ENCODE data around the gene PTPN14.
"Not testable (repeated sequence)": the region's sequence is repeated elsewhere in the genome, so short reads cannot be mapped to it uniquely, and the experiment has no call there.

The PTPN14 gene

GRCh38 chr1:214540324-214540723, 11.1 kb downstream of the PTPN14 start:
- DNase-seq: no peak

GRCh38 chr1:214538496-214538895, 12.9 kb downstream of the PTPN14 start:
- DNase-seq: no peak

- no peak for DNase-seq
Measured at GRCh38 chr1:214537872-214538473, 13.4 kb downstream of the PTPN14 start.

- no peak for DNase-seq
Measured at GRCh38 chr1:214537219-214537618, 14.2 kb downstream of the PTPN14 start.

- no peak for DNase-seq
Measured at GRCh38 chr1:214532070-214532469, 19.3 kb downstream of the PTPN14 start.

- no peak for DNase-seq
Measured at GRCh38 chr1:214525535-214526019, 25.8 kb downstream of the PTPN14 start.

GRCh38 chr1:214524824-214525223, 26.6 kb downstream of the PTPN14 start:
- no peak for DNase-seq

GRCh38 chr1:214523124-214523824, 28.1 kb downstream of the PTPN14 start:
- DNase-seq: no peak

GRCh38 chr1:214521458-214521857, 29.9 kb downstream of the PTPN14 start:
- DNase-seq: not testable (repeated sequence)

GRCh38 chr1:214520544-214521165, 30.7 kb downstream of the PTPN14 start:
- no peak for DNase-seq

- no peak for DNase-seq
Measured at GRCh38 chr1:214518361-214518760, 33.0 kb downstream of the PTPN14 start.

GRCh38 chr1:214516434-214517326, 34.7 kb downstream of the PTPN14 start:
- DNase-seq: no peak

- DNase-seq: no peak
Measured at GRCh38 chr1:214515544-214516433, 35.6 kb downstream of the PTPN14 start.

- DNase-seq: no peak
Measured at GRCh38 chr1:214514819-214515383, 36.5 kb downstream of the PTPN14 start.

GRCh38 chr1:214514032-214514818, 37.2 kb downstream of the PTPN14 start:
- DNase-seq: no peak

- no peak for DNase-seq
Measured at GRCh38 chr1:214513394-214513793, 38.0 kb downstream of the PTPN14 start.

- DNase-seq: no peak
Measured at GRCh38 chr1:214511639-214511998, 39.8 kb downstream of the PTPN14 start.

- DNase-seq: no peak
Measured at GRCh38 chr1:214510914-214511638, 40.3 kb downstream of the PTPN14 start.

- no peak for DNase-seq
Measured at GRCh38 chr1:214510477-214510876, 40.9 kb downstream of the PTPN14 start.

GRCh38 chr1:214509622-214510021, 41.8 kb downstream of the PTPN14 start:
- not testable (repeated sequence) for DNase-seq
